HG03521 (cell line): ENCODE results near the gene POP5.
"Not testable (repeated sequence)": the region's sequence is repeated elsewhere in the genome, so short reads cannot be mapped to it uniquely, and the experiment has no call there.

Experiments
- ATAC-seq: cut with Tn5 transposase; IDR thresholded peaks from one replicate; pipeline ENCODE4 v1.9.1; 2021; ENCODE audit warnings: mild to moderate bottlenecking, moderate library complexity; ENCODE audit not compliant: unreplicated experiment

POP5 gene

DNA sequence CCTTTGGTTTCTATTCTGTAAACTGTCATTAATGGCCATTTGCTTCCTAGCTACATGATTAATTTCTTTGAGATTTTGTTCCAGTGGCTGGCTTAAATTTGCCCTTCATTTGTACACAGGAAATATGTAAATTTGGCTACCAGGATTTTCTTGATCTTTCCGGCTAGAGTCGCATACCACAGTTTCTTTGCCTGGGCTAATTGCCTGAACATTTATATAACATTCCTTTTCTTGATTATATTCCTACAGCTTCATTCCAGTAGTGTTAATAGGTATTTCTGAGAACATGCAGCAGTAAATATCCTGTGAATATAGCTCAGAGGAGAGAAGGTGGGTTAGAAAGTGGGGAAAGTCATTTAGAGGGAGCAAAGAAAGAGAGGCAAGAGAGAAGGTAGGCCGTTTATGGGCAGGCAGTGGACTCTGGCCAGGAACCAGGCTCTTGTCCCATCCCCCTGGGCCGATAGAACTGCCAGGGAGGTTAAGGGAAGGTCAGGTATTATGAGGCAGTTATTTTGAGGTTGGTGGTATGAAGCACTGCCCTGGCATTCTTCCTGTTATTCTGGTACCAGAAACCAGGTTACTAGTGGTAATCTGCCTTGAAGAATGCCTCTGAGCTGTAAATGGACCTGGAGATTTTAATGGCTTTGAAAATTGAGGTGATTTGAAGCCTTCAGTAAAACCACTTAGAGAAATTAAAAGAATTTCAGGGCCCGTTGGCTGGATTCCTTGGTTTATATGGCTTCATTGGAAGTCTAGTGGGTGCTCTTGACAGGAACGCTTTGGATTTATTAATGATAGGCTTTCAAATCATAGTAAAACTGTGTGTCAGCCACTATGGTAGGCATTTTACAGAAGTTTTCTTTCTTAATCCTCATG lies 42.7 kb downstream of the POP5 start:
- ATAC-seq, result no peak

DNA sequence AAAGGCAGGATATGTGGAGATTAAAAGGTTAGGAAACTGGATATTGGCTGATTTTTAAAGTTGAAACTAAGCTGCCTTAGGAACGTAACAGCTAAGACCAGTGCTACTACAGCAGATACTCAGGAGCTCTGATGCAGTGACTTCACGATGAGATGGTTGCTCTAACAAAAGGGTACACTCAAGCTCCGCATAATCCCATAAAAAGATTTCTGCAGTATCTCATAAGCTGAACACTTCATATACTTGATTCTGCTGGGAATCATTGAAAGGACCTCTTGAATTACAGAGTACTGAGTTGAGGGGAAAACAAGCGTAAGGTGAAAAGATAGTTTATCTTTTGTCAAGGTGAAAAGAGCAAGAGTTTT lies 43.4 kb downstream of the POP5 start:
- no peak for ATAC-seq

DNA sequence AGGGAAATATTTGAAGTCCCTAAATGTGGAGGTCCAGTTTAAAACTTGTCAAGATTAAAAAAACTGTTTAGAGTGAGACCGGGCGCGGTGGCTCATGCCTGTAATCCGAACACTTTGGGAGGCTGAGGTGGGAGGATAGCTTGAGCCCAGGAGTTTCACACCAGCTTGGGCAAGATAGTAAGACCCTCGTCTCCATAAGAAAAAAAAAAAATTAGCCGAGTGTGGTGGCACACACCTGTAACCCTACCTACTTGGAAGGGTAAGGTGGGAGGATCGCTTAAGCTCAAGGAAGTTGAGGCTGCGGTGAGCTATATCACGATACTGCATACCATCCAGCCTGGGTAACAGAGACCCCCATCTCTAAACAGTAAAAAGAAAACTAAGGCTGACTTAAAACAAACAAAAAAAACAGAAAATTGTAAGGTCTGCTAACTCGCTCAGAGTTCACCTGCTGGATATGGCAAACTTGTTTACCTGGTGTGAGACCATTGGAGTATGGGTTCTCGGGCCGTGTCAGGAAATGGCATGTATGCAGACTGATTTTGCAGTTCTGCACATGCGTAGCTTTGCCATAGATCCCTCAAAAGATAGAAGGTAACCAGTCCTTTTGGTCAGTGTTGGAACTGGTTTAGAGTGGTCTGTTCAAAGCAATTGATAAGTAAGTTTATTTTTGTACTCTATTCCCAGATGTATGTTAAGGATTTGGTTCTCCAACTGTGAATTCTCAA lies 45.0 kb downstream of the POP5 start:
- no peak for ATAC-seq

DNA sequence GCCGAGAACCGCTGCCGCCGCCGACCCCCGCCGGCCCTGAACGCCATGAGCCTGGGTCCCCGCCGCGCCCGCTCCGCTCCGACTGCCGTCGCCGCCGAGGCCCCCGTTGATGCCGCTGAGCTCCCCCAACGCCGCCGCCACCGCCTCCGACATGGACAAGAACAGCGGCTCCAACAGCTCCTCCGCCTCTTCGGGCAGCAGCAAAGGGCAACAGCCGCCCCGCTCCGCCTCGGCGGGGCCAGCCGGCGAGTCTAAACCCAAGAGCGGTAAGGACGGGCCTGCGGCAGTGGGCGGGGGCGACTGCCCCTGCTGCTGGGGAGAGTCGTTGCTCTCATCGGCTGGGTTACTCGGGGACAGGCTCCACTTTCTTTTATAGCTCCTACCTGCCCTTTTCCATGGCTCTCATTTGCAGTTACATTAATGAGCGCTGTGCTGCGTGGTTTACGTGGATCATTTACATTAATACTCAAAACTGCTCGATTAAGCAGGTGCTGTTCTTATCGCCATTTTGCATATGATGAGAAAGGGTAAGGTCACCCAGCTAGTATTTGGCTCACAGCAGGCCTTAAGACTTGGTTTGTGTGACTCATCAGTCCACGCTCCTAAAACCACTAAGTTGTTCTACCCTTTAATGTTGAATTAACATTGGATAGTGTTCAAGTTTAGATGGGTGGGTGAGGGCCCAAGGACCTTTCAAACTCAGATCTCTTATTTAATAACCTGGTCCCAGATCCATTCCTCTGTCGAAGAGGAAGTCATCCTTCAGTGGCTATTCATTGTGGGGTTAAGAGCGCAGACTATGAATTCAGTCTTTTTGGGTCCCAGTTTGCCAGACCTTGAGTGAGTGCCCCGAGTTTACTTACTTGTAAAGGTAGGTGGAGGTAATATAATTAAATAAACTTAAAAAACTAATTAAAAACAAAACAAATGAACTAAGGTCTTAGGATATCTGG lies 46.2 kb downstream of the POP5 start:
- peak; percentile 39 for ATAC-seq

DNA sequence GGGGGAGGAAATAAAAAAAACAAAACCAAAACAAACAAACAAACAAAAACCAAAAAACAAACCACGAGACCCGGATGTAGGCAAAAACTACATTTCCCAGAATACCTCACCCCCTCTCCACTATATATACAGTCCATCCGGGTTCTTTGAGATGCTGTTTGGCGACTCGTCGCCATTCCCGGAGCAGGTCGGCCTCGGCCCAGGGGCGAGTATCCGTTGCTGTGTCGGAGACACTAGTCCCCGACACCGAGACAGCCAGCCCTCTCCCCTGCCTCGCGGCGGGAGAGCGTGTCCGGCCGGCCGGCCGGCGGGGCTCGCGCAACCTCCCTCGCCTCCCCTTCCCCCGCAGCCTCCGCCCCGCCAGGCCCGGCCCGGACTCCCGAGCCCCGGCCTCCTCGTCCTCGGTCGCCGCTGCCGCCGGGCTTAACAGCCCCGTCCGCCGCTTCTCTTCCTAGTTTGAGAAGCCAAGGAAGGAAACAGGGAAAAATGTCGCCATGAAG lies 46.9 kb downstream of the POP5 start, which contains the start of gene RNF10:
TSS of gene RNF10 (plus strand) at position 154 of the 500 bp plus-strand sequence. CDS start 456 bp downstream, outside the sequence.
- ATAC-seq, result peak; percentile 63

DNA sequence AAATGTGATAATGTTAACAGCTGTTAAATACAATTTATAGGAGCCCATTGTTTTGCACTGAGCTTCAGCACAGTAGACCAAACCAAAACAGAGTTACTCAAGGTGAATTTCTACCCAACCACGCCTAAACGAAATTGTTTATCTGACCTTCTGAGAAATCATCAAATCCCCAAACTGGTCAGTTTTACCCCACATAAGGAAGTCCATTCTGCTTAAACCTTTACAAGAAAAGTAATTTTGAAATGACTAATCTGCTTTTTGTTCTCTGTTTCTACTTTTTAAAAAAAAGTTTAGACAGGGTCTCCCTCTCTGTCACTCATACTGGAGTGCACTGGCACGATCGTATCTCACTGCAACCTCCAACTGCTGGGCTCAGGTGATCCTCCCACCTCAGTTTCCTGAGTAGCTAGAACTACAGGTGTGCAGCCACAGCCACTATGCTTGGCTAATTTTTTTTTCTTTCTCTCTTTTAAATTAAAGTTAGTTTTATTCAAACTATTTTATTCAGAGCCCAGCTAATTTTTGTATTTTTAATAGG lies 48.4 kb downstream of the POP5 start:
- ATAC-seq, result no peak

DNA sequence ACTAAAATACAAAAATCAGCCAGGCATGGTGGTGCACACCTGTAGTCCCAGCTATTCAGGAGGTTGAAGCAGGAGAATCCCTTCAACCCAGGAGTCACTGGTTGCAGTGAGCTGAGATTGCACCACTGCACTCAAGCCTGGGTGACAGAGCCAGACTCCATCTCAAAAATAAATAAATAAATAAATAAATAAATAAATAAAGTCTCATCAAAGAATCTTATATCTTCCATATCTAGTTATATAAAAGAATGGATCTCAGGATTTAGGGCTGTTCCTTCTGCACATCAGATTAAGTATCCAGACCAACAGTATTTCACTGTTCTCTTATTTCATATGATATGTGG lies 50.8 kb downstream of the POP5 start:
- ATAC-seq, result not testable (repeated sequence)

DNA sequence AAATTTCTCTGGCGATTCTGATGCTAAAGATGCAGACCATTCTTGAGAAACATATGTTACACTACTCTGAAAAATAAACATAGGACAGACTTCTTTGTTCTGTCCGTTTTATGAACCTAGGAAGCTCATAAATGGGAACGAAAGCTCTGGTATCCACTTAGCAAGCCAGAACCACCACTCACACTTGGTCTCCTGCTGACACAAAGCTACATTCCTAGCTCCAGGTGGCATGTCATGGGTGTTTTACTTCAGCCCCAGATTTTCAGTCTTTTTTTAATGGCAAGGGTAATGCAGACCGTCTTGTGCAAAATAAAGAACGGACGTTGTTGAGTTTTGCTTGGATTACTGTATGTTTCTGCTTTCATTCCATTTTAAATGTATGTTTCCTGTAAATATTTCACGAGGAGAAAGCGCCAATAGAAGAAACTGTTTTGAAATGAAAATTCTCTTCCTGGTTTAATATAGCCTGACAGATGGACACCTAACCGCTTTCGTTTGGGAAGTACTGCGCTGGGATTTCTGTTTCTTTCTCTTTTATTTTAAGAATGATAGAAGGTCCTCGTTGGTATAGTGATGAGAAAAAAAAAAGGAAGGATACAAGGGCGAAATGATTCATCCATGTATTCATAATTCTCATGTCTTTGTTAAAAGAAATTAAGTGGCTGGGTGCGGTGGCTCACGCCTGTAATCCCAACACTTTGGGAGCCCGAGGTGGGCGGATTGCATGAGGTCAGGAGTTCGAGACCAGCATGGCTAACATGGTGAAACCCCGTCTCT lies 51.4 kb downstream of the POP5 start:
- ATAC-seq, result no peak

DNA sequence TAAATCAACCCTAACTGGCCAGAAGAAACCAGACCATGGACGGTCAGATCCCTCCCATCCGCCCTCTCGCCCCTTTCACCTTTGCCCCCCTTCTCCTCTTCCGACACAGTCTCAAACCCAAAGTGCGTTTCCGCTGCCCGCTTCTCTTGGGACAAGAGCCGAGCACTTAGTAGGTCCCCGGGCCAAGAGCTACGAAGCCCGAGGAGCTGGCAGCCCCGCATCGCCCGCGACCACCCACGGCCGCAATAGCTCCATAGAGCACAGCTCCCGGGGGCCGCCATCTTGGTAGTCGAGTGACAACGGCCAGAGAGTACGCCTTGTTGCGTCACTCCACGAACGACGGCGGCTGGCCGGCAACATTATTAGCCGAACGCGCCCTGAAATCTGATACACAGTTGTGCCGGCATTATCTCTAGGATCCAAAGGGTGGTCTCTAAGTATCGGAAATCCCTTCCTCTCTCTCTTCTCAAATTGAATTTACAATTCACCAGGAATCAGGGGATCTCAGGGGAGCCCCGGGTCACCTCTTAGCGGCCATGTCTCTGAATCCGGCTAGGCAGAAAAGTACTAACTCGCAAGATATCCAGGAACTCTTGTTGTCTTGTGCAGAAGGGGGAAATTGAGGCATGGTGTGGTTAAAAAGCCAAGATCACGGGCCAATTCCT lies 52.2 kb downstream of the POP5 start, which contains the start of gene COQ5:
TSS of gene COQ5 (minus strand) at position 298 of the 665 bp plus-strand sequence. CDS start at position 281, 17 bp downstream.
- ATAC-seq, result peak; percentile 81
